A673 (cell line): Measurements from ENCODE around the gene POLR3K.

ENCODE experiments used
- CTCF ChIP-seq: fragments of 300-800, 200-600 bp; sonication (generic); conservative IDR thresholded peaks from 2 replicates; pipeline ENCODE4 v1.5.1; 2017; ENCODE audit warnings: low read depth, mild to moderate bottlenecking, antibody characterized with exemption, low read length, moderate library complexity, mixed read lengths
- EZH2 ChIP-seq: fragments of 200-600 bp; sonication (generic); IDR thresholded peaks from 2 replicates; pipeline ENCODE4 v1.6.1; 2017; ENCODE audit warnings: borderline replicate concordance, low read depth, mild to moderate bottlenecking, mixed read lengths, antibody characterized with exemption, low read length; ENCODE audit not compliant: poor library complexity, severe bottlenecking

GRCh38 chr16:71210-71539 lies 17.8 kb upstream of the POLR3K start:
- TF ChIP-seq CTCF (no peak), EZH2 (no peak)
